Measurements from ENCODE around the gene ICAM3.

Gene ICAM3

GRCh38 chr19:10317857-10318462, 21.5 kb downstream of the ICAM3 start:
- no peak for DNase-seq

GRCh38 chr19:10317045-10317856, 22.2 kb downstream of the ICAM3 start:
- no peak for DNase-seq

DNA sequence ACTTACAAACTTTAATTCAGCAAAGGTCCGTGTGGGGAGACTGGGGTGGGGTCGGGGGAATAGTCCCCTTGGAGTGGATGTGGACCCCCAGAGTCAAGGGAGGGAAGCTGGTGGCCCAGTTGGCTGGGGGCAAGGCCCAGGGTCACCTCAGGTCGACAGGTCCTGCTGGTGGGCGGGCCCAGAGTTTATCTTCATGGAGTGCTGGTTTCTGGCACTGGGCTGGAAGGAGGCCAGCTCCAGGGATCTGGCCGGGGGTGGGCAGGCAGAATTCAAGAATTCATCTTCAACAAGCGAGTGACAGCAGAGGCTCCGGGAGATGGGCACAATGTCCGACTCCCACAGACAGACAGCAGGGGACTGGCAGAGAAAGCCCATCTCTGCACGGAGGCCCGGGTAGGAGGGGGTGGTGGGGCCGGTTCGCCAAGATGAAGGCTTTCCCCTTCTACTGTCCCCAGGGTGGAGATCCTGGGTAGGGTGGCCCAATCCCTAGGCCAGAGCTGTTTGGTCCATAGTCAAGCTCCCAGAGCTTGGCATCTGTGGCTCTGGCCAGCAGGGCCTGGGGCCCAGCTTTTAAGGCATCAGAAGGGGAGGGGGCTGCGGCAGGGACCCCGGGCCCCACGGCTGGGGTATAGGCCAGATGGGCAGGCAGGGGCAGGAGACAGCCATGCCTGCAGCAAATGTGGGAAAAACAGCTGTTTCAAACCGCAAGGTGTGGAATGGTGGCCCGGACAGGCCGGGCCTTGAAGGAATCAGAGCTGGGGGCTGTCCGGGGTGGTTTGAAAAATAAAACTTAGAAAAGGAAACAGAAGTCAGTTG, 23.0 kb downstream of the ICAM3 start:
- no peak for DNase-seq

- no peak for DNase-seq
Measured at GRCh38 chr19:10315335-10316214, 23.8 kb downstream of the ICAM3 start, which contains the start of gene FDX2. Gene FDX2 (minus strand): TSS chr19:10316015. CDS start chr19:10315996, 19 bp downstream.

DNA sequence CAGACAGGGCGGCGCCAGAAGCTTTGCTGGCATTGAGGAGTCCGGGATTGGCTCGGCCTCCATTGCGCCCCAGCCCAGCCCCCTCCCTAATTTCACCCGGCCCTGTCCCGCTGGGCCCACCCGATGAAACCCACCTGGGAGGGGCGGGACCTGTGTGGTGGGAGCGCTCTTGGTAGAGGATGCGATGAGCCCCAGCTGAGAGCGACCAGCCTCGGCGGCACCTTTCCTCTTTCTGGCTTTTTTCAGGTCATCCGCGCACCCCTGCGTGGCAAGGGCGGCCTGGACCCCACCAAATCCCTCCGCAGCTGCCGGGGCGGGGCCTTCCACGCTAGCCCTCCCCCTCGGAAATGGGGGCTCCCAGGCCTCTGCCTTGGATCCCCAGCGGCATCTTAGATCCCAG, 30.0 kb downstream of the ICAM3 start, which contains the start of gene ZGLP1:
TSS of gene ZGLP1 (minus strand) at position 393 of the 400 bp plus-strand sequence.
- no peak for DNase-seq

- DNase-seq: no peak
Measured at GRCh38 chr19:10306327-10306726, 33.1 kb downstream of the ICAM3 start.

DNA sequence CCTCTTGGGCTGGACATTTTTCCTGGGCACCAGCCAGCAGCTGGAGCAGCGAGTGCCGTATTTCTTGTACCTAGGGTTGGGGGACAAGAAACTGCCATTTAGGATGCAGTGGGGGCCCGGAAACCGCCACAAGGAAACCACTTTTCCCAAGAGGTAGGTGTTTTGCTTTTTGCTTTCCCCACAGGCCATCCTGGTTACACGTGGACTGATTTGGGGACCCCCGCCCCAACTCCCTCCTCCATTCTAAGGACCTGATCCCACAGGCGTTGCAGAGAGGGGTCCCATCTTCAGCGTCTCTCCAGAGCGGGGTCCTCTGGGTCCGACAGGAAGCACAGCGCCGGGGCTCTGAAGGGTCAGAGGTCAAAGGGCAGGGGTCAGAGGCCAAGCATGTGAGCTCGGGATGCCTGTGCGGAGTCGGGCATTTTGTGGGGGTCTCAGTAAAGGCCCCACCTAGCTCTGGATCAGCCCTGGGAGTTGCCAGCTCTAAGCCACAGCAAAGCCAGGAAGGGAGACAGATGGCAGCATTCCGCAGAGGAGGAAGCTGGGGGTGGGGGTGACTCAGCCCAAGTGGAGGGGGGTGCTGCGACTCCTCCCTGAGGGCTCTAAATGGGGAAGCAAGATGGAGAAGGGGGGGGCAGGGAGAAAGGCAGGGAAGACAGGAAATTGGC, 34.2 kb downstream of the ICAM3 start:
- DNase-seq: no peak

DNA sequence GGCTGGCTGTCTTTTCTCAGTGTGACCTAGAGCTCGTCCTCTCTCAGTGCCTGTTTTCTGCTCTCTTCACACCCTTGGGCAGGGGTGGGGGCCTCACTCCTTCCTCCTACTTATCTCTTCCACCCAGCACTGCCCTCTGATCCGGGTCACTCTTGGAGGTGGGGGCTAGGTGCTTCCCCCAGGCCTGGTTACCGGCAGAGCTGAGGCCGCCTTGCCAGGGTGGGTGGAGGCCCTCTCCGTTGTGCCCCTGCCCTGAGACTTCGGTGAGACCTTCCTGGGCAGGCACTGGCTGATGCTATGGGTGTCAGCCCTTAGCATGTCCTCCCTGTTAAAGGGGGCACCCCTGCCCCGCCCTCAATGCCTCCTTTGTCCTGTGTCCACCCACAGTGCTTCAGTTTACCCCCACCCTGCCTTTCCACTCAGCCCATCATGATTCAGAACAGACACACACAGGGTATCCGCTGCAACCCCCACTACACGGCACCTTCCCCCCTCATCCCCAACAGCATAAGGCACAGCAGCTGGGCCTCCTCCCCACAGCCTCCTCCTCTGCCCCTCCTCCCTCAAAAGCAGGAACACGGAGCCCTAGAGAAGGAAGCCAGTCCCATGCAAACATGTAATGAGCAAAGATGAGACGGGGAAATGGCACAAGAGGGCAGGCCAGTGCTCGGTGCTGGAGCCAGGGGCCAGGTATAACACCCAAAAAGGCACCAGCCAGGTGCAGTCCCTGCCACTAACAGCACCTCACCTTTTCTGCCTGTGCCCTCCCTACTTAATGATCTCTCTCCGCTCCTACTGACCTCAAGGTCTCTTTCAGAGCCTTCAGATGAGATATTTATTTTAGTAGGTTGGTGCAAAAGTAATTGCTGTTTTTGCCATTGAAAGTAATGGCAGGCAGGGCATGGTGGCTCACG, 39.6 kb downstream of the ICAM3 start:
- DNase-seq: no peak

DNA sequence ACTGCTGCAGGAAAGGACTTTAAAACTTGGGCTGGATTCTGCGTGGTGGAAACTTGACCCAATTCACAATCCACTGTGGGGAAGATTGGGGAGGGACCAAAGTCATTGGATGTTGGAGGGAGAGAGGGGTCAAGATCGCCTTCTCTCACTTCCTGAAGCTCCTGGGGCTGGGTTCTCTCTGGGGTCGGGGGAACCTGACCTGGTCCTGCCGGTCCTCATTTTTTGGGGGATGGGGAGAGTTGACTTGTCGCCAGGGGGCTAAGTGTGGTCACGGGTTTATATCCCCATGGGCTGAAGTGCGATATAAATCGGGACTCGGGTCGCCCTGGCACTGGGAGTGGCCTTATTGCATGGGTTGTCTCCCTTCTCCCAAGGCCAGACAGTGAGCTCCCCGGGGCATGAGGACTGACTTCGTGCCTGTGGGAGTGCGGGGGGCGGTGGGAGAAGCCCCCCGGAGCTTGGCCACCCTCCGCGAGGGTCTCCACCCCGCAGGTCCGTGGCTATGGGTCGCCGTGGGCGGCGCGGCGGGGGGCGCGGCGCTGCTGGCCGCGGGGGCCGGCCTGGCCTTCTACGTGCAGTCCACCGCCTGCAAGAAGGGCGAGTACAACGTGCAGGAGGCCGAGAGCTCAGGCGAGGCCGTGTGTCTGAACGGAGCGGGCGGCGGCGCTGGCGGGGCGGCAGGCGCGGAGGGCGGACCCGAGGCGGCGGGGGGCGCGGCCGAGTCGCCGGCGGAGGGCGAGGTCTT, 43.4 kb downstream of the ICAM3 start:
- no peak for DNase-seq

DNA sequence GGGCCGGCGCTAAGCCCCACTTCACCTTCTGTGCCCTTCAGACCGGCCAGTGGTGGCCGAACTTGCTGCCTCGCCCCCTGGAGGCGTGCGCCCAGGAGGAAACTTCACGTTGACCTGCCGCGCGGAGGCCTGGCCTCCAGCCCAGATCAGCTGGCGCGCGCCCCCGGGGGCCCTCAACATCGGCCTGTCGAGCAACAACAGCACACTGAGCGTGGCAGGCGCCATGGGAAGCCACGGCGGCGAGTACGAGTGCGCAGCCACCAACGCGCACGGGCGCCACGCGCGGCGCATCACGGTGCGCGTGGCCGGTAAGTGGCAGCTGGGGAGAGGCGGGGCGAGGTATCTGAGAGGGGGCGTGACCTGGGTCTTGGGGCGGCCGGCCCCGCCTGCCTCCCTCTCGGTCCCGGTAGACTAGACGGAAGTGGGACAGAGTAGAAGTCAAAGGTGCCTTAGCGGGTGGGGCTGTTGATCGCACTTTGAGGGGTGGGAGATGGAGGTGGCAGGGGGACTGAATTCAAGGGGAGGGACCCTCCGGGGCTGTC, 44.0 kb downstream of the ICAM3 start:
- no peak for DNase-seq

DNA sequence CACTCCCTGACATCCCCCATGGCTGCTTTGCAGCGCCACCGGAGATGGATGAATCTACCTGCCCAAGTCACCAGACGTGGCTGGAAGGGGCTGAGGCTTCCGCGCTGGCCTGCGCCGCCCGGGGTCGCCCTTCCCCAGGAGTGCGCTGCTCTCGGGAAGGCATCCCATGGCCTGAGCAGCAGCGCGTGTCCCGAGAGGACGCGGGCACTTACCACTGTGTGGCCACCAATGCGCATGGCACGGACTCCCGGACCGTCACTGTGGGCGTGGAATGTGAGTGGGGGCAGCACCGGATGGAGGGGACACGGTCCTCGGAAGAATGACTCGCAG, 45.1 kb downstream of the ICAM3 start:
- DNase-seq: no peak

- DNase-seq: no peak
Measured at GRCh38 chr19:10293637-10294367, 45.6 kb downstream of the ICAM3 start.

- no peak for DNase-seq
Measured at GRCh38 chr19:10292789-10293636, 46.4 kb downstream of the ICAM3 start.

DNA sequence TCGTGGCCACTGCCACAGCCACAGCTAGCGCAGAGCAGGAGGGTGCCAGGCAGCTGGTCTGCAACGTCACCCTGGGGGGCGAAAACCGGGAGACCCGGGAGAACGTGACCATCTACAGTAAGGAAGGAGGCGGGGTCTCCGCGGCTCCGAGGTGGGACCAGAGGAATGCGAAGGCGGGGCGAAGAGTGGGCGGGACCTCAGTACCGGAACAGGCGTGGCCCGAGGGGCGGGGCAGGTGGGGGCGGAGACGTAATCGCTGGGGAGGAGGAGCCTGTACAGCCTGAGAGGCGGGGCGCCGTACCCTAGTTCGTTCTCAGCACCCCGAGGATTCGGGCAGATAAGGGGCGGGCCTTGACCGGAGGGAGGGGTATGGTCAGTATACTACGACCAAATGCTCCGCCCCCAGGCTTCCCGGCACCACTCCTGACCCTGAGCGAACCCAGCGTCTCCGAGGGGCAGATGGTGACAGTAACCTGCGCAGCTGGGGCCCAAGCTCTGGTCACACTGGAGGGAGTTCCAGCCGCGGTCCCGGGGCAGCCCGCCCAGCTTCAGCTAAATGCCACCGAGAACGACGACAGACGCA, 47.1 kb downstream of the ICAM3 start:
- no peak for DNase-seq

GRCh38 chr19:10291554-10292205, 47.7 kb downstream of the ICAM3 start:
- no peak for DNase-seq

GRCh38 chr19:10290876-10291553, 48.4 kb downstream of the ICAM3 start:
- no peak for DNase-seq
